ENCODE measurements around the gene AP1S1. TPM values are rescaled to one million over a fixed set of nuclear protein-coding genes. Genes with fewer than 3 reads are reported as not detected.

The AP1S1 gene
- total RNA-seq, 1 donor, result 101 TPM

DNA sequence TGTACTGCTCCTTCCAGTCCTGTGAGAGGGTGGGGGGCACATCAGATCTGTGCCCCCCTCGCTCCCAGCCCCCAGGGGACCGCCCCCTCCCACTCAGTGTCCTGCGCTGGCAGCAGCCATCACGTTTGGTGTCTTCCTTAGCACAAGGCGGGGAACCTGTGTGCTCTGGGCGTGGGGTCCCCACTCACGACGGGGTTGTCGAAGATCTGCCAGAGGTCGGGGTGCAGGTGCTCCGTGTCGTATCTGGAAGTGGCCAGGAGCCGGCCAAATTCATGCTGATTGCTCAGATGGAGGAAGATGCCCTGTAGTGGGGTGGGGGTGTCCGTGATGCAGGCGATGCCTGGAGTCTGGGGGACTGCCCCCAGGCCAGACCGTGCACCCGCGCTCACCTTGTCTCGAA, 55.9 kb downstream of the AP1S1 start:
- H3K9me3 ChIP-seq (ENCODE audit: low read depth, low read length), result no peaks in the 10 kb centered on the region
- peak; percentile 79 for DNase-seq (ENCODE audit: insufficient read length, low spot score, missing footprints)
- no peak overlapping the region for H3K4me2 ChIP-seq (ENCODE audit: insufficient read depth, low read length)
- TF ChIP-seq, protein P1, sequence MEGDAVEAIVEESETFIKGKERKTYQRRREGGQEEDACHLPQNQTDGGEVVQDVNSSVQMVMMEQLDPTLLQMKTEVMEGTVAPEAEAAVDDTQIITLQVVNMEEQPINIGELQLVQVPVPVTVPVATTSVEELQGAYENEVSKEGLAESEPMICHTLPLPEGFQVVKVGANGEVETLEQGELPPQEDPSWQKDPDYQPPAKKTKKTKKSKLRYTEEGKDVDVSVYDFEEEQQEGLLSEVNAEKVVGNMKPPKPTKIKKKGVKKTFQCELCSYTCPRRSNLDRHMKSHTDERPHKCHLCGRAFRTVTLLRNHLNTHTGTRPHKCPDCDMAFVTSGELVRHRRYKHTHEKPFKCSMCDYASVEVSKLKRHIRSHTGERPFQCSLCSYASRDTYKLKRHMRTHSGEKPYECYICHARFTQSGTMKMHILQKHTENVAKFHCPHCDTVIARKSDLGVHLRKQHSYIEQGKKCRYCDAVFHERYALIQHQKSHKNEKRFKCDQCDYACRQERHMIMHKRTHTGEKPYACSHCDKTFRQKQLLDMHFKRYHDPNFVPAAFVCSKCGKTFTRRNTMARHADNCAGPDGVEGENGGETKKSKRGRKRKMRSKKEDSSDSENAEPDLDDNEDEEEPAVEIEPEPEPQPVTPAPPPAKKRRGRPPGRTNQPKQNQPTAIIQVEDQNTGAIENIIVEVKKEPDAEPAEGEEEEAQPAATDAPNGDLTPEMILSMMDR (IDR thresholded peaks at IDR 0.05; ENCODE audit: extremely low read depth, low read depth, low read length), result no peak
- no peak overlapping the region for H3K27ac ChIP-seq (ENCODE audit: low read depth, low read length)
- peaks cover 4% of the 10 kb centered on the region for H3K79me2 ChIP-seq (ENCODE audit: insufficient read depth, low read length)
- H4K20me1 ChIP-seq (ENCODE audit: insufficient read depth, low read length), result no peaks in the 10 kb centered on the region
- no peak overlapping the region for H2AFZ ChIP-seq (ENCODE audit: low read length)
- H3K4me1 ChIP-seq (ENCODE audit: insufficient read depth, low read length), result no peaks in the 10 kb centered on the region
- no peaks in the 10 kb centered on the region for H3K27me3 ChIP-seq (ENCODE audit: insufficient read depth, low read length)
- peaks cover 35% of the 10 kb centered on the region for H3K36me3 ChIP-seq (ENCODE audit: insufficient read depth, low read length)
- H3K4me3 ChIP-seq (ENCODE audit: insufficient read depth, low read length), result no peak overlapping the region

Small RNAs within 50 kb of the gene (small RNA-seq; reads per million reads assigned to genes)
- 0.52 reads per million for gene MIR4653

Other genes starting within 250 kb of the AP1S1 start
- gene MUC3A, start 204.9 kb upstream of the AP1S1 start, total RNA-seq, result not detected in 2 replicates
- gene MUC12, start 184.9 kb upstream of the AP1S1 start, total RNA-seq, result under 0.01 and 0.59 TPM in 2 replicates
- gene MUC17, start 134.4 kb upstream of the AP1S1 start, total RNA-seq, result under 0.01 TPM in 1 of 2 replicates, not detected in the other
- gene TRIM56, start 69.0 kb upstream of the AP1S1 start, total RNA-seq, result 13.8 and 14.7 TPM in 2 replicates
- 237 and 278 TPM in 2 replicates for gene SERPINE1, start 27.4 kb upstream of the AP1S1 start, total RNA-seq
- gene VGF, start 11.1 kb downstream of the AP1S1 start, total RNA-seq, result 0.36 TPM in 1 of 2 replicates, not detected in the other
- not detected in 2 replicates for gene NAT16, start 25.8 kb downstream of the AP1S1 start, total RNA-seq
- gene MOGAT3, start 46.6 kb downstream of the AP1S1 start, total RNA-seq, result not detected in 2 replicates
- gene PLOD3, start 63.1 kb downstream of the AP1S1 start, total RNA-seq, result 78.7 and 81.8 TPM in 2 replicates
- gene ZNHIT1, start 63.7 kb downstream of the AP1S1 start, total RNA-seq, result 64.4 and 66.0 TPM in 2 replicates
- 3.3 and 4.1 TPM in 2 replicates for gene CLDN15, start 83.3 kb downstream of the AP1S1 start, total RNA-seq
- 118 and 136 TPM in 2 replicates for gene FIS1, start 90.6 kb downstream of the AP1S1 start, total RNA-seq
- gene IFT22, start 167.3 kb downstream of the AP1S1 start, total RNA-seq, result 32.7 and 35.8 TPM in 2 replicates
- gene COL26A1, start 208.4 kb downstream of the AP1S1 start, total RNA-seq, result not detected in 2 replicates

Measured in osteoblast (primary cell).